ENCODE results near the gene NCOA5.

Gene NCOA5

DNA sequence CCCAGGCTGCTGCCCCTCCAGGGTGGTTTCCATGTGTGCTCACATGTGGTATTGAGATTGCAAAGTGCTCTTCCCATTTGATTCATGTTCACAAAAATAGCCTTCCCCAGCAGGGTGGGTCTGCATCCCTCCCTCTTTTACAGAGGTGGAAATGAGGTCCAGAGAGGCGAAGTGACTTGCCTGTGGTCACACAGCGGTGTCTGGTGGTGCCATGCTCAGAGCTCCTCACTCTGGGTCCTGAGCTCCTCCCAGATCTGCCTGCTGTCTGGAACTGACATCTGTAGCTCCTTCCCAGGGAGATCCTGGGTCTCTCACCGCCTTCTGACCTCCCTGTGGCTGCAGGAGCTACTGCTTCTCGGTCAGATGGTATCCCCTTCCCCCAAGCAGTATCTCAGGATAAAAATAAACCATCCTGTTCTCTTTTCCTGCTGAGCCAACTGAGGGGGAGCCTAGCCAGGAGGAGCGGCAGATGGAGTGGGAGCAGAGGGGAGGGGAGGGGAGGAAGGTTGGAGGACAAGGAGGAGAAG, 40.3 kb upstream of the NCOA5 start:
- peaks cover 0 to 10% of the 10 kb centered on the region in 2 donors for H3K27me3 ChIP-seq (ENCODE audit: control insufficient read depth in 2 of 2, insufficient read depth in 2 of 2, low read length in 2 of 2)
- H3K4me1 ChIP-seq (ENCODE audit: control insufficient read depth in 2 of 2, insufficient read depth in 2 of 2, low read length in 2 of 2), result peaks cover 0 to 2% of the 10 kb centered on the region in 2 donors
- H3K36me3 ChIP-seq (ENCODE audit: control insufficient read depth in 2 of 2, insufficient read depth in 2 of 2, low read length in 2 of 2), result peaks cover 0 to 2% of the 10 kb centered on the region in 2 donors
- no peak overlapping the region for H3K27ac ChIP-seq (ENCODE audit: low read depth in 2 of 2, low read length in 2 of 2)
- no peak overlapping the region for H3K9ac ChIP-seq (ENCODE audit: low read depth in 1 of 2, low read length in 2 of 2)
- no peaks in the 10 kb centered on the region for H3K9me3 ChIP-seq (ENCODE audit: control insufficient read depth in 2 of 2, low read length in 2 of 2)
- H3K4me3 ChIP-seq (ENCODE audit: low read length in 2 of 2), result no peak overlapping the region

GRCh38 chr20:46128310-46129151, 38.8 kb upstream of the NCOA5 start:
- H3K9me3 ChIP-seq (ENCODE audit: control insufficient read depth in 2 of 2, low read length in 2 of 2), result no peaks in the 10 kb centered on the region
- H3K27ac ChIP-seq (ENCODE audit: low read depth in 2 of 2, low read length in 2 of 2), result no peak overlapping the region
- no peak overlapping the region for H3K4me3 ChIP-seq (ENCODE audit: low read length in 2 of 2)
- no peak overlapping the region for H3K9ac ChIP-seq (ENCODE audit: low read depth in 1 of 2, low read length in 2 of 2)
- peaks cover 3 to 6% of the 10 kb centered on the region in 2 donors for H3K36me3 ChIP-seq (ENCODE audit: control insufficient read depth in 2 of 2, insufficient read depth in 2 of 2, low read length in 2 of 2)
- H3K27me3 ChIP-seq (ENCODE audit: control insufficient read depth in 2 of 2, insufficient read depth in 2 of 2, low read length in 2 of 2), result peaks cover 0 to 8% of the 10 kb centered on the region in 2 donors
- peaks cover 0 to 2% of the 10 kb centered on the region in 2 donors for H3K4me1 ChIP-seq (ENCODE audit: control insufficient read depth in 2 of 2, insufficient read depth in 2 of 2, low read length in 2 of 2)

DNA sequence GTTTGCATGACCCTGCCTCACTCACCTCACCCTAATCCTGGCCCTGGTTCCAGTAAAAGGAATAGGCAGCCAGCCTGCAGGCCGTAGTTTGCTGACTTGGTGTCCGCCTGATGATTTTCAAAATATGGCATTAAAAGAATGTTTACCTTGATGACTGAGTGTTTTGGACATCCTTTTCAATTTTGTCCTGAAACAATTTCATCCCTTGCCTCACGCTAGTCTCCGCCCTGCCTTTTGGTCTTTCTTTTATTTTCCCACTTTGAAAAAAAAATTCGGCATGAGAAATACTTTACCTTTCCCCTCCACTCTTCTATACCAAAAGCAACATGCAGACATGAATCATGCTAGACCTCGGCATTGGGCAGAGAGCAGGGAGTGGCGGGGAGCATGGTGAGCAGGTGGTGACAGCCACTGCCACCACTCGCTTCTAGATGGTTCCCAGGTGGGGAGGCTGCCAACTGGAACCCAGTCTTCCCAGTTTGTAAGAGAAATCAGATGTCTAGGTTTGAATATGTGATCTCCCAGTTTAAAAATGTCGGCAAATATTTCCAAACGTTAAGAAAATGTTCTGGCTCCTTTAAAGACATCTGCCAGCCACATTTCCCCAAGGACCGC, 37.7 kb upstream of the NCOA5 start:
- no peak overlapping the region for H3K9ac ChIP-seq (ENCODE audit: low read depth in 1 of 2, low read length in 2 of 2)
- peaks cover 0 to 2% of the 10 kb centered on the region in 2 donors for H3K4me1 ChIP-seq (ENCODE audit: control insufficient read depth in 2 of 2, insufficient read depth in 2 of 2, low read length in 2 of 2)
- H3K4me3 ChIP-seq (ENCODE audit: low read length in 2 of 2), result no peak overlapping the region
- no peak overlapping the region for H3K27ac ChIP-seq (ENCODE audit: low read depth in 2 of 2, low read length in 2 of 2)
- H3K27me3 ChIP-seq (ENCODE audit: control insufficient read depth in 2 of 2, insufficient read depth in 2 of 2, low read length in 2 of 2), result peaks cover 0 to 6% of the 10 kb centered on the region in 2 donors
- no peaks in the 10 kb centered on the region for H3K9me3 ChIP-seq (ENCODE audit: control insufficient read depth in 2 of 2, low read length in 2 of 2)
- peaks cover 3 to 14% of the 10 kb centered on the region in 2 donors for H3K36me3 ChIP-seq (ENCODE audit: control insufficient read depth in 2 of 2, insufficient read depth in 2 of 2, low read length in 2 of 2)

DNA sequence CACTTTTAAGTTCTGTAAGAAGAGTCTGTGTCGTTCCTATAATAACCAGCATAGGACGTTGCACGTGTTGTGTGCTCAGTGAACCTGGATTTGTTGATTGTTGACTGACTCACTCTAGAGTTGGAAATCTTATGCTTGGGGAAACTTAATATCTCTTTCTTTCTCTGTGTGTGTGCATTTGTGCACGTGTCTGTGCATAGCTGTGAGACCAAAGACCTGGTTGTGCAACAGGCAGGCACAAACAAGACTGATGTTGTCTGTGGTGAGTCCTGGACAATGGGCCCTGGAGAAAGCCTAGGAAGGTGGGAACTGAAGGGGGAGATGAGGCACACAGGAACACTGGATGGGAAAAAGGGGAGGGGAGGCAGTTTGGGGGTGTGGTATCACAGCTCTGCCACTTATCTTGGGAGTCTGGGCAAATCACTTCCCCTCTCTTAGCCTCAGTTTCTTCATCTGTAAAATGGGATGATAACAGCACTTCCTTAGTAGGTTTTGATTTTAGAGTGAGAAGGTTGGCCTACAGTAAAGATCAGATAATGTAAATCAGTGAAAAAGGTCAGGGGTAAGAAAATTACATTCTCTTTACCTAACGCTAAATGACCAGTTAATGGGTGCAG, 36.8 kb upstream of the NCOA5 start:
- Histone ChIP-seq H3K36me3 (ENCODE audit: control insufficient read depth in 2 of 2, insufficient read depth in 2 of 2, low read length in 2 of 2) (peaks cover 3 to 16% of the 10 kb centered on the region in 2 donors), H3K9ac (ENCODE audit: low read depth in 1 of 2, low read length in 2 of 2) (no peak overlapping the region), H3K4me1 (ENCODE audit: control insufficient read depth in 2 of 2, insufficient read depth in 2 of 2, low read length in 2 of 2) (peaks cover 0 to 2% of the 10 kb centered on the region in 2 donors)

DNA sequence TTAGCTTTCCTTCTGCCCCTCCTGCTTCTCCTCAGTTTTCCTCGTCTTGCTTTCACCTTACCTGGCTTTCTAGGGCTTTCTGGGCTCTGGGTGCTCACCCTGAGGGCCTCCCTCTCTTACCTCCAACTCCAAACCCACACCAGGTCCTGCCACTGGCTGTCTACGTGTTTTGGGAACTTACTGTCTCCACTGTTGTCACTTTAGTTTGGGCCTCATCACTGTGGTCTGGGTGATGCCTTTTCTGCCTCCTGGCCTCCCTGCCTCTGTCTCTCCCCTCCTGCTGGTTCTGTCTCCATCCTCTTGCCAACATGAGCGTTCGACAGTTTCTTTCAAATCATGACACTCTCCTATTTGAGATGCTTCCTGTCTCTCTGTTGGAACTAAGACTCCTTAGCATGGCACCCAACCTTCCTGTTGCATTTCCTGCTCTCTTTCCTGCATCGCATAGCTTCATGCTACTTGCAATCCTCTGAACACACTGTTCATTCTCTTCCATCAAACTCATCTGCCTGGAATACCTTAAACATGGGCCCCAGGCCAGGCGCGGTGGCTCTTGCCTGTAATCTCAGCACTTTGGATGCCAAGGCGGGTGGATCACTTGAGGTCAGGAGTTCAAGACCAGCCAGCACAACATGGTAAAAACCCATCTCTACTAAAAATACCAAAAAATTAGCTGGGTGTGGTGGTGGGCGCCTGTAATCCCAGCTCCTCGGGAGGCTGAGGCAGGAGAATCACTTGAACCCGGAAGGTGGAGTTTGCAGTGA, 33.9 kb upstream of the NCOA5 start:
- Histone ChIP-seq H3K36me3 (ENCODE audit: control insufficient read depth in 2 of 2, insufficient read depth in 2 of 2, low read length in 2 of 2) (peaks cover 3 to 16% of the 10 kb centered on the region in 2 donors), H3K27ac (ENCODE audit: low read depth in 2 of 2, low read length in 2 of 2) (no peak overlapping the region)

More for the DNA sequence above, 36.8 kb upstream of the NCOA5 start:
- H3K27ac ChIP-seq (ENCODE audit: low read depth in 2 of 2, low read length in 2 of 2), result no peak overlapping the region
- no peak overlapping the region for H3K4me3 ChIP-seq (ENCODE audit: low read length in 2 of 2)
- peaks cover 0 to 2% of the 10 kb centered on the region in 2 donors for H3K27me3 ChIP-seq (ENCODE audit: control insufficient read depth in 2 of 2, insufficient read depth in 2 of 2, low read length in 2 of 2)
- no peaks in the 10 kb centered on the region for H3K9me3 ChIP-seq (ENCODE audit: control insufficient read depth in 2 of 2, low read length in 2 of 2)

GRCh38 chr20:46122516-46123481, 33.0 kb upstream of the NCOA5 start:
- Histone ChIP-seq H3K4me3 (ENCODE audit: low read length in 2 of 2) (no peak overlapping the region), H3K27me3 (ENCODE audit: control insufficient read depth in 2 of 2, insufficient read depth in 2 of 2, low read length in 2 of 2) (no peaks in the 10 kb centered on the region), H3K9me3 (ENCODE audit: control insufficient read depth in 2 of 2, low read length in 2 of 2) (no peaks in the 10 kb centered on the region), H3K27ac (ENCODE audit: low read depth in 2 of 2, low read length in 2 of 2) (no peak overlapping the region), H3K36me3 (ENCODE audit: control insufficient read depth in 2 of 2, insufficient read depth in 2 of 2, low read length in 2 of 2) (peaks cover 3 to 16% of the 10 kb centered on the region in 2 donors), H3K9ac (ENCODE audit: low read depth in 1 of 2, low read length in 2 of 2) (no peak overlapping the region), H3K4me1 (ENCODE audit: control insufficient read depth in 2 of 2, insufficient read depth in 2 of 2, low read length in 2 of 2) (peaks cover 1 to 8% of the 10 kb centered on the region in 2 donors)

More for the DNA sequence above, 33.9 kb upstream of the NCOA5 start:
- no peaks in the 10 kb centered on the region for H3K27me3 ChIP-seq (ENCODE audit: control insufficient read depth in 2 of 2, insufficient read depth in 2 of 2, low read length in 2 of 2)
- H3K4me1 ChIP-seq (ENCODE audit: control insufficient read depth in 2 of 2, insufficient read depth in 2 of 2, low read length in 2 of 2), result peaks cover 0 to 6% of the 10 kb centered on the region in 2 donors
- H3K9ac ChIP-seq (ENCODE audit: low read depth in 1 of 2, low read length in 2 of 2), result no peak overlapping the region
- no peak overlapping the region for H3K4me3 ChIP-seq (ENCODE audit: low read length in 2 of 2)
- H3K9me3 ChIP-seq (ENCODE audit: control insufficient read depth in 2 of 2, low read length in 2 of 2), result no peaks in the 10 kb centered on the region

DNA sequence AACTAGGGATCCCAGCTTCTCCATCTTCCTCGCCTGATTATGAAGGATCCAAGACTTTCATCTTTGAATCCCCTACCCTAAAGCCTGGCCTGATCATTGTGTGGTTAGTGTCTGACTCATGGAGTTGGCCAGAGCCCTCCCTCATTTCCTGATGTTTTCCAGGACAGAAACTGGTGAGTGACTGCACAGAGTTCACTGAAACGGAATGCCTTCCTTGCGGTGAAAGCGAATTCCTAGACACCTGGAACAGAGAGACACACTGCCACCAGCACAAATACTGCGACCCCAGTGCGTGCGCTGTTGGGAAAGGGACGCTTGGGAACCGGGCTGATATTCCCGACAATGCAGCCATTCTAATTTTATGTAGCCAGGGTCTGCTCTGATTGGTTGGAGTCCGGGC, 32.3 kb upstream of the NCOA5 start:
- H3K27me3 ChIP-seq (ENCODE audit: control insufficient read depth in 2 of 2, insufficient read depth in 2 of 2, low read length in 2 of 2), result no peaks in the 10 kb centered on the region
- H3K9ac ChIP-seq (ENCODE audit: low read depth in 1 of 2, low read length in 2 of 2), result no peak overlapping the region
- no peak overlapping the region for H3K4me3 ChIP-seq (ENCODE audit: low read length in 2 of 2)
- no peaks in the 10 kb centered on the region for H3K9me3 ChIP-seq (ENCODE audit: control insufficient read depth in 2 of 2, low read length in 2 of 2)
- peaks cover 4 to 12% of the 10 kb centered on the region in 2 donors for H3K4me1 ChIP-seq (ENCODE audit: control insufficient read depth in 2 of 2, insufficient read depth in 2 of 2, low read length in 2 of 2)
- H3K36me3 ChIP-seq (ENCODE audit: control insufficient read depth in 2 of 2, insufficient read depth in 2 of 2, low read length in 2 of 2), result peaks cover 3 to 16% of the 10 kb centered on the region in 2 donors
- H3K27ac ChIP-seq (ENCODE audit: low read depth in 2 of 2, low read length in 2 of 2), result no peak overlapping the region

DNA sequence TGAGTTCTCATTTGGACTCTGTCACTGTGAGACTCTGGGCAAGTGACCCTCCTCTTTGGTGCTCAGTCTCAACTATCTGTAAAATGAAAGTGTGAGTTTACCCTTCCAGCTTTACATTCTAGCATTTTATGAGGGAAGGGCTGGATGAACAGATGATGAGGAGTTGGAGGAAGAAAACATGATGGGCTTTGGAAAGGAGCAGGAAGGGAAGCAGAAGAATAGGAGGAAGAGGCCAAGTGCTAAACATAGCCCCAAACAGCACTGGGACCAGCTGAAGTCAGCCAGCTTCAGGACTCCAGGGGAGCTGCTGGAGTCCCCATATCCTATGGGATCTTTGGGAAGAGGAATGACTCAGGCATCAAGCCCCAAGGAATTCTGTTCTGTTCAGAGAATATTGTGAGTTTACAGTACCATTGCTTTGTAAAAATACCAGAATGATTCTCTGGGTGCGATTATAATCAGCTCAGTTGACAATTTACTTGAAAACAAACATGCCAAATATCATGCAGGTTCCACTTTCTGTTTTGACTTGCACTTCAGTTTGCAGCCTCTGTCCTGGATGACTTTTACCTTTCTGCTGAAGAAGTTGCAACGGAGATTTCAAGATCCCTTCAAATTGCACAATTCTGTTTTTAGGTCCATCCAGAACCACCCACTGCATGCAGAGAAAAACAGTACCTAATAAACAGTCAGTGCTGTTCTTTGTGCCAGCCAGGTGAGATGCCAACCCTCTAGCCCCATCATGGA, 31.6 kb upstream of the NCOA5 start:
- H3K9me3 ChIP-seq (ENCODE audit: control insufficient read depth in 2 of 2, low read length in 2 of 2), result no peaks in the 10 kb centered on the region
- peak overlapping the region in 1 of 2 donors; percentile 5 for H3K27ac ChIP-seq (ENCODE audit: low read depth in 2 of 2, low read length in 2 of 2)
- peaks cover 3 to 14% of the 10 kb centered on the region in 2 donors for H3K36me3 ChIP-seq (ENCODE audit: control insufficient read depth in 2 of 2, insufficient read depth in 2 of 2, low read length in 2 of 2)
- H3K27me3 ChIP-seq (ENCODE audit: control insufficient read depth in 2 of 2, insufficient read depth in 2 of 2, low read length in 2 of 2), result no peaks in the 10 kb centered on the region
- peaks cover 4 to 12% of the 10 kb centered on the region in 2 donors for H3K4me1 ChIP-seq (ENCODE audit: control insufficient read depth in 2 of 2, insufficient read depth in 2 of 2, low read length in 2 of 2)
- no peak overlapping the region for H3K9ac ChIP-seq (ENCODE audit: low read depth in 1 of 2, low read length in 2 of 2)
- H3K4me3 ChIP-seq (ENCODE audit: low read length in 2 of 2), result no peak overlapping the region

All from mucosa of rectum (tissue), 2 donors.